ENCODE measurements around the gene TNS3.

DNA sequence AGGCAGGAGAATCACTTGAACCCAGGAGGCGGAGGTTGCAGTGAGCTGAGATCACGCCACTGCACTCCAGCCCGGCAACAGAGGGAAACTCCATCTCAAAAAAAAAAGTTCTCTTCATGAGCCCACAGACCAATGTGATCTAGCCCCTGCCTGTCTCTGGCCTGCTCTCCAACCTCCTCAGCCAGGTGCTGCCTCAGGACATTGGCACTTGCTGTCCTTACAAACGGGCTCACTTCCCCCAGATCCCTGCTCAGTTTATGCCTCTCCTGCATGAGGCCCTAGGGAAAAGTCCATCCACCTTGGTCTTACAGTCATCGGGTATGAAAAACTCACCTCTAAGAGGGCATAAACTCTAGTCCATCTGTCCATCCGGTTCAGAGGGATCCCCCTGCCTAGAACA lies 32.5 kb downstream of the TNS3 start:
- TF ChIP-seq POLR2AphosphoS5 (IDR thresholded peaks at IDR 0.05; ENCODE audit: low read depth, low read length) (no peak), YY1 (IDR thresholded peaks at IDR 0.05; ENCODE audit: insufficient read depth, insufficient replicate concordance, low read depth, low read length) (no peak), ASH2L (IDR thresholded peaks at IDR 0.05; ENCODE audit: insufficient read length, low read depth, low read length) (no peak), IRX3 (CRISPR knock-in tag; IDR thresholded peaks at IDR 0.05; ENCODE audit: borderline replicate concordance, low read depth) (no peak), ZNF589 (CRISPR knock-in tag; conservative IDR thresholded peaks at IDR 0.05) (no peak)
- TF ChIP-seq, protein P1, sequence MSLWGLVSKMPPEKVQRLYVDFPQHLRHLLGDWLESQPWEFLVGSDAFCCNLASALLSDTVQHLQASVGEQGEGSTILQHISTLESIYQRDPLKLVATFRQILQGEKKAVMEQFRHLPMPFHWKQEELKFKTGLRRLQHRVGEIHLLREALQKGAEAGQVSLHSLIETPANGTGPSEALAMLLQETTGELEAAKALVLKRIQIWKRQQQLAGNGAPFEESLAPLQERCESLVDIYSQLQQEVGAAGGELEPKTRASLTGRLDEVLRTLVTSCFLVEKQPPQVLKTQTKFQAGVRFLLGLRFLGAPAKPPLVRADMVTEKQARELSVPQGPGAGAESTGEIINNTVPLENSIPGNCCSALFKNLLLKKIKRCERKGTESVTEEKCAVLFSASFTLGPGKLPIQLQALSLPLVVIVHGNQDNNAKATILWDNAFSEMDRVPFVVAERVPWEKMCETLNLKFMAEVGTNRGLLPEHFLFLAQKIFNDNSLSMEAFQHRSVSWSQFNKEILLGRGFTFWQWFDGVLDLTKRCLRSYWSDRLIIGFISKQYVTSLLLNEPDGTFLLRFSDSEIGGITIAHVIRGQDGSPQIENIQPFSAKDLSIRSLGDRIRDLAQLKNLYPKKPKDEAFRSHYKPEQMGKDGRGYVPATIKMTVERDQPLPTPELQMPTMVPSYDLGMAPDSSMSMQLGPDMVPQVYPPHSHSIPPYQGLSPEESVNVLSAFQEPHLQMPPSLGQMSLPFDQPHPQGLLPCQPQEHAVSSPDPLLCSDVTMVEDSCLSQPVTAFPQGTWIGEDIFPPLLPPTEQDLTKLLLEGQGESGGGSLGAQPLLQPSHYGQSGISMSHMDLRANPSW (CRISPR knock-in tag; IDR thresholded peaks at IDR 0.05; ENCODE audit: borderline replicate concordance), result no peak
- TF ChIP-seq, protein P2, sequence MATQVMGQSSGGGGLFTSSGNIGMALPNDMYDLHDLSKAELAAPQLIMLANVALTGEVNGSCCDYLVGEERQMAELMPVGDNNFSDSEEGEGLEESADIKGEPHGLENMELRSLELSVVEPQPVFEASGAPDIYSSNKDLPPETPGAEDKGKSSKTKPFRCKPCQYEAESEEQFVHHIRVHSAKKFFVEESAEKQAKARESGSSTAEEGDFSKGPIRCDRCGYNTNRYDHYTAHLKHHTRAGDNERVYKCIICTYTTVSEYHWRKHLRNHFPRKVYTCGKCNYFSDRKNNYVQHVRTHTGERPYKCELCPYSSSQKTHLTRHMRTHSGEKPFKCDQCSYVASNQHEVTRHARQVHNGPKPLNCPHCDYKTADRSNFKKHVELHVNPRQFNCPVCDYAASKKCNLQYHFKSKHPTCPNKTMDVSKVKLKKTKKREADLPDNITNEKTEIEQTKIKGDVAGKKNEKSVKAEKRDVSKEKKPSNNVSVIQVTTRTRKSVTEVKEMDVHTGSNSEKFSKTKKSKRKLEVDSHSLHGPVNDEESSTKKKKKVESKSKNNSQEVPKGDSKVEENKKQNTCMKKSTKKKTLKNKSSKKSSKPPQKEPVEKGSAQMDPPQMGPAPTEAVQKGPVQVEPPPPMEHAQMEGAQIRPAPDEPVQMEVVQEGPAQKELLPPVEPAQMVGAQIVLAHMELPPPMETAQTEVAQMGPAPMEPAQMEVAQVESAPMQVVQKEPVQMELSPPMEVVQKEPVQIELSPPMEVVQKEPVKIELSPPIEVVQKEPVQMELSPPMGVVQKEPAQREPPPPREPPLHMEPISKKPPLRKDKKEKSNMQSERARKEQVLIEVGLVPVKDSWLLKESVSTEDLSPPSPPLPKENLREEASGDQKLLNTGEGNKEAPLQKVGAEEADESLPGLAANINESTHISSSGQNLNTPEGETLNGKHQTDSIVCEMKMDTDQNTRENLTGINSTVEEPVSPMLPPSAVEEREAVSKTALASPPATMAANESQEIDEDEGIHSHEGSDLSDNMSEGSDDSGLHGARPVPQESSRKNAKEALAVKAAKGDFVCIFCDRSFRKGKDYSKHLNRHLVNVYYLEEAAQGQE (IDR thresholded peaks at IDR 0.05; ENCODE audit: borderline replicate concordance in 1 of 2, low read depth in 1 of 2, low read length in 2 of 2), result no peak

All from HepG2 (cell line).